GM18870 (cell line): Measurements from ENCODE around the gene CAPN11.
"Not testable (repeated sequence)": the region's sequence is repeated elsewhere in the genome, so short reads cannot be mapped to it uniquely, and the experiment has no call there.

Experiments
- ATAC-seq: cut with Tn5 transposase; IDR thresholded peaks from one replicate; pipeline ENCODE4 v1.9.1; 2021; ENCODE audit warnings: moderate library complexity; ENCODE audit not compliant: unreplicated experiment

Gene CAPN11

DNA sequence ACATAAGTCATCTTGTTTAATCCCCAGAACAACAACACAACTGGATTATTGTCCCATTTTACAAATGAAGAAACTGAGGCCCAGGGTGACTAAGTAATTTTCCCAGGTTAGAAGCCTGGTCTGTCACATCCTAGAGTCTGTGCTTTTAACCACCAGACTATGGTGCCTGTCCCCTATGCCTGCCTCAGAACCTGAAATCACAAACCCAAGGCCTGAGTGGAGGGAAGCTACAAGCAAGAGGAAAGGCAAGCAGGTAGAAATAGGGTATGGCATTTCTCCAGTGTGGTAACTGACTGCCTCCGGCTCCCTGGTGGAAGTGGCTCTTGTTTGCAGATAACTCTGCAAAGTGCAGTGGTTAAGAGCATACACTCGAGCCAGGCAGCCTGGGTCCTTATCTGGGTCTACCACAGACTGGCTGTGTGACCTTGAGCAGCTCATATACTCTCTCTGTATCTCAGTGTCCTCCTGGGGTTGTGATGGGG, 28.7 kb upstream of the CAPN11 start:
- no peak for ATAC-seq

DNA sequence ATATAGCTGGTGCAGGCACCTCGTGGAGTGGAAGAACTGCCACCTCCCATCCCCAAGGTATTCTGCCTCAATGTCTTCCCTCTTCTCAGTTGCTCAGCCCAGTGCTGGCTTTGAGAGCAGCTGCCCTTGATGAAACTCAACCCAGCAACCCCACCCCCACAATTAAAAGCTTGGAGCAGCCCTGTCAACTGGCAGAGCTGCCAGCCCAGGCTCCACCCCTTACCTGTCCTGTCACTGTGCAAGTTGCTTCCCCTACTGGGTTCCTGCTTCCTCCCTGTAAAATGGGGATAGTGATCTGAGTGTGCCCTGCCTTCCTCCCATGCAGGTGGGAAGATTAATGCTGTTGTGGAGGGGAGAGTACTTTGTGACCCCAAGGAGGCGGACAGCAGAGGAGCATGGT, 26.7 kb upstream of the CAPN11 start:
- ATAC-seq, result no peak

DNA sequence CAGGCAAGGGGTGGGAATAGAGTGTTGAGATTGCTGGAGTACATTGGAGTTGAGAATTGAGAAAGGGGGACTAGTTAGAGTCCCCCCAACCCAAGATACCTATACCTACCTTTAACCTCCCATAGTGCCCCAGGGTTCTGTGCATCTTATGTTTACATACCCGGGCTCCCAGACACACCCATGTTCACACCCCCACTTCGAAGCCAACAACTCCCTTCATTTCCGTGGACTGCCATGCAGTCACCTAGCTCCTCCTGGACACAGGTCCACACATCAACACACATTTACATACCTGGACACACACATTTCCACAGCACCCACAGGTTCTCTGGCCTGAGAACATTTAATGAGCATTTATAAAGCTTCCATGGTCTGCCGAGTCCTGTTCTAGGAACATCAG, 26.1 kb upstream of the CAPN11 start:
- ATAC-seq, result no peak

DNA sequence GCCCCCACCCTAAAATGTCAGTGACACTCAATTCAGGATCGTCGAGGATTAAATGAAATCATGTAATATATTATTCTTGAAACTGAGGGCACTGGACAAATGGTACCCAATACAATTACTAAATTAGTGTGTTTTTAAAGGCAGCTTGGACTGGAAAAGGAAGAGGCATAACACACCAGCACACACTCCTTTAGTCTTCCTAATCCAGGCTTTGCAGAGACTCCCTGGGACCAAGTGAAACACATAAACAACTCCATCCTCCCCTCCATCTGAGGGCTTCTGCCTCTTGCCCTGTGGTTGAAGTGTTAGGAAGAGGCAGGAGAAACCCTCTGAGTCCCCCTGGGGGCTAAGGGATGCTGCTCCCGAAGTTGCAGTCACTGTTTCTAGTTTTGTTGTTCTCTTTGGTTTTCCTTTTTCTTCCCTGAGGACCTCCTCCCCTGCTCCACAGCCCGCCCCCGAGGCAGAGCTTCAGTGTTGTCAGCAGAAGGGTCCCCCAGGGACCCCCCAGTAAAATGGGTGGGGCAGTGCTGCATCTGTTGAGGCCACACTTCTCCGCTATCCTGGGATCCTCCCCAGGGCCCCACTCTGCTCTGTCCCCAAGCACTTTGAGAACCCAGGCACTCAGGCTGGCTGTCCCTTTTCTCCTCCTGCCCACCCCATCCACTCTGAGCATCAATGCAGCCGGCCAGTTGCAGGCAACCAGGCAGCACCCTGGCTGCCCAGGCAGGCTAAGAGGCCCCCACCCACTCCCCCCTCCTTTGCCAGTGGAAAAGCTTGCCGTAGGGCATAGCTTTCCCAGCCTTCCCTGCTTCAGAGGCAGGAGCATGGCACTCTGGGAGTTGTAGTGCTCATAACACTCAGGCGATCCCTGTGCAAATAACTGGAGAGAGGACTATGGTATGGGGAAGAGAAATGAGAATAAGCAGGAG, 25.4 kb upstream of the CAPN11 start:
- ATAC-seq, result no peak

DNA sequence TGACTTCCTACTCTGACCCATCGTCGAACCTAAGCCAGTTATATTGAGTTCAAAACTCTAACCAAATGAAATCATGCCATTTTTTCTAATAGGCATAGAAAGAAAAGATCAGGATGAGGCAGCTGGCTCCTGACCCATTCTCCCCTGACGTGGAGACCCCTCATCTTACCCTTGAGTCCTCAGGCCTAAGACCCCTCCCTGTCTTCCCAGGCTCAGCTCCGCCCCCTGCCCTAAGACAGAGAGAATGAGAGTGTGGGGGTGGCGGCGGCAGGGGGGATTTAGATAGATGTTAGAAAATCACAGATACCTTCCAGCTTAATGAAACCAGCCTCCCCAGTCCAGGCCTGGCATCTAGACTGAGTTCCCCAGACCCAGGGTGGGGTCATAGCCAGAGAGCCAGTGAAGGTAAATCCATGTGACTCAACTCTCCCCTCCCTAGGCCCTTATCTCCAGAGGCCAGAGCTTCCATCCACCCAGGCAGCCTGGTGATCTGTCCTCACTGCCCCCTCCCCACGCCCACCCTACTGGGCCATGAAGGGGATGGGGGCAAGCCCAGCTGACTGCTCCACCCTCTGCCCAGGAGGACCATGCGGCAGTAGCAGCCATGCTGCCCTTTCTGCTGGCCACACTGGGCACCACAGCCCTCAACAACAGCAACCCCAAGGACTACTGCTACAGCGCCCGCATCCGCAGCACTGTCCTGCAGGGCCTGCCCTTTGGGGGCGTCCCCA, 24.5 kb upstream of the CAPN11 start:
- ATAC-seq, result no peak

DNA sequence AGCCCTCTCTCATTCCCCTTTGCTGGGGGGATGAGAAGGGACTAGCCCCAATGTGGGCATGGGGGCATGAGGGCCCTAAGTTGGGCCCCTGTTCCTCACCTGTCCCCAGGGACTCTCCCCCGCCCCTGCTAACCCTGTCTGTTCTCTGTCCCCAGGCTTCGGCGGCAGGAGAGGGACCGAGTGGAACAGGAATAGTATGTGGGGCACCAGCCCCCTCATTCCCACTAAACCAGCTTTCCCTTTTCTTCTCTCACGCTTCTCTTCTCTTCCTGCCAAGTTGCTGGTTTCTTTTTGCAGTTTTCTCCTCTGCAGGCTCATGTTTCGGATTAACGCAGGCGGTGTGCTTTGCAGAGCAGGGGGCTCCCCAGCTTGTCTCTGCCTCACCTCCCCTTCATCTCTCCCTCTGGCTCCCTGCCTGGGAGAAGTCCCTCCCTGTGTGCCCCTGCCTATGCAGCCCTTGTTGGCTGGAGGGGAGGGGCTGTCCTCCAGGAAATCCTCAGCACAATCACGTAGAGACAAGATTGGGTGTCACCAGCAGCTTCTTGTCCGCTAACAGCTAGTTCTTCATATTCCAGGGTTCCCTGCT, 23.4 kb upstream of the CAPN11 start:
- ATAC-seq, result no peak

DNA sequence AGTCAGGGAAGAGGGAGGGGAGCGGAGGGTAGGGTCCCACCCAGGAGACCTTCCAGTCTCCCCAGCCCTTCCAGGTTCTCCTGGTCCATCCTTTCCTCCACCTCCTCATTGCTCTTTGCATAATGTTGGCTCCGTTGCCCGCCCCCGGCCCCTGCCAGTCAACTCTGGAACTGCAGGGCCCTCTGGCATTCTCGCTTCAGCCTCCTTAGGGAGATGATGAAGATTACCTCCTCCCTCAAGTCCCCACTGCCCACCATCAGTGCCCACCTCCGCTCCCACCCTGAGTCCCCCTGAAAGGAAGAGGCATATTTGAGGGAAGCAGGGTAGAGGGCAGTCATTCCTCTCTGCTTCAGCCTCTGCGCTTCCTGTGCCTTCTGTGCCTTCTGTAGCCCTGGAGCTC, 22.7 kb upstream of the CAPN11 start:
- no peak for ATAC-seq

DNA sequence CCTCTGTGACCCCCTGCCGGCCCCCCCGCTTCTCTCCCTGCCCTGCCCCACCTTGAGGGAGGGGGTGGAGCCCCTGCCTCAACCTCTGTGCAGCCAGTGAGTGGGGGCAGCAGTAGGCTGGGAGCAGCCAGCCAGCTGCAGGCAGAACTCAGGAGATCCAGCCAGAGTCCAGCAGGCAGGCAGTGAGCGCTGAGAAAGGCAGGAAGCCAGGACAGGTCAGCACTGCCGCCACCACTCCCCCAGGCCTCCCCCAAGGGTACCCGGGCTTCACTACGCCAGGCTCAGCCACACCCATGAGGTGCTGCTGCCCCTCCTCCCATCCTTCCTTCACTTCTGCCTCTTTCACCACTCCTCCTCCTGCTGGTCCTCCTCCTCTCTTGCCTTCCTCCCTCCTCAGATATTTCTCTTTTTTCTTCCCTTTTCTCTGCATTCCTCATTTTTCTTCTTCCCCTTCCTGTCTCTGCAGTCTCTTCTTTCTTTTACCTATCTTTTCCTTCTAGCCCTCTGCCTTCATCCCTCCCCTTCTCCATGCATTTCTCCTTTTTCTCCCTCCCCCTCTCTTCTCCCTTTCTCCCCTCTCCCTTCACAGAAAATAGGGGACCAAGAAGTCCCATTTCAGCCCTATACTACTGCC, 19.8 kb upstream of the CAPN11 start:
- no peak for ATAC-seq

DNA sequence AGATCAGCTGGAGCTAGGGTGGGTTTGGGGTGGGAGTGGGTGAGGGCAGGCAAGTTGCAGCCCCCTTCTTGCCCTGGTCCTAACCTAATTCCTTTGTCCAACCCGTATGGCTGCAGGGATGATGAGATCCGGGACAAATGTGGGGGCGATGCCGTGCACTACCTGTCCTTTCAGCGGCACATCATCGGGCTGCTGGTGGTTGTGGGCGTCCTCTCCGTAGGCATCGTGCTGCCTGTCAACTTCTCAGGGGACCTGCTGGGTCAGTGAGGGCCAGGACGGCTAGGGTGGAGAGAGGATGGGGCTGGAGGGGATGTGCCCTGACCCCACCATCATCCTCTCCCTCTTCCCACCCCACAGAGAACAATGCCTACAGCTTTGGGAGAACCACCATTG, 19.3 kb upstream of the CAPN11 start:
- ATAC-seq, result no peak

DNA sequence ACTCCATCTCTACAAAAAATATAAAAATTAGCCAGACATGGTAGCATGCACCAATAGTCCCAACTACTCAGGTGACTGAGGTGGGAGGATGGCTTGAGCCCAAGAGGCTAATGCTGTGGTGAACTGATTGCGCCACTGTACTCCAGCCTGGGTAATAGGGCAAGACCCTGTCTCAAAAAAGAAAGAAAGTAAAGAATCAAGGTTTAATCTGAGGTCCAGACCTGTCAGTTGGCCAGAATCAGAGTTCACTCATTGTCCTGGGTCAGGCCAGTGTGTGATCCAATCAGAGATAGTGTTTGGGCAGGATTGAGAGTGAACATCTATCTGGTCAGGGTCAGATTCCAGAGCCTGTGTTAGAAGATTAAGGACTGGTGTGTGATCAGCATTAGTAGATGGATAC, 15.8 kb upstream of the CAPN11 start:
- ATAC-seq, result no peak

DNA sequence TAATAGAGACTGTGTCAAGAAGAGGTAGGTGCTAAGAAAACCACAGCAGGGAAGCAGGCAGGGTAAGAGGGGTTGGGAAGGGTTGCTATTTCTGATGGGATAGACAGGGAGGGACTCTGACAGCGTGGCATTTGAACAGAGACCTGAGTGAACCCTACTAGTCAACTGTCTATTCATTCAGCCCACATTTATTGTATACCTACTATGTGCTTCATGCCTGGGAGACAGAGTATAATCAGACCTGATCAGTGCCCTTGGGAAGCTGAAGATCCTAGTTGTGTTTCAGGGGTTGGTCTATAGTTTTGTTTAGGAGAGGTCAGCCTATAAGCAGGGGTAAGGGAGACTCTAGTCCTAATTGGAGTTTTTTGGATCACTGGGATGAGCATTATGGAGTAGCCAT, 14.9 kb upstream of the CAPN11 start:
- ATAC-seq, result no peak

DNA sequence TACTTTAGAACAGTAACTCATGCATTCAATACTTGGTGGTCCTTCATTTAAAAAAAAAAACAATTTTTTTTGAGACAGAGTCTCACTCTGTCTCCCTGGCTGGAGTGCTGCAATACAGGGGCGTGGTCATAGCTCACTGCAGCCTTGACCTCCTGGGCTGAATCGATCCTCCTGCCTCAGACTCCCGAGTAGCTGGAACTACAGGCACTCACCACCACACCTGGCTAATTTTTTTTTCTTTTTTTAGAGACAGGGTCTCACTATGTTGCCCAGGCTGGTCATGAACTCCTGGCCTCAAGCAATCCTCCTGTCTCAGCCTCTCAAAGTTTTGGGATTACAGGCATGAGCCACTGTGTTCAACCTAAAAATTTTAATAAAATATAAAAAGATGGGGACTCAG, 14.1 kb upstream of the CAPN11 start:
- ATAC-seq, result not testable (repeated sequence)

DNA sequence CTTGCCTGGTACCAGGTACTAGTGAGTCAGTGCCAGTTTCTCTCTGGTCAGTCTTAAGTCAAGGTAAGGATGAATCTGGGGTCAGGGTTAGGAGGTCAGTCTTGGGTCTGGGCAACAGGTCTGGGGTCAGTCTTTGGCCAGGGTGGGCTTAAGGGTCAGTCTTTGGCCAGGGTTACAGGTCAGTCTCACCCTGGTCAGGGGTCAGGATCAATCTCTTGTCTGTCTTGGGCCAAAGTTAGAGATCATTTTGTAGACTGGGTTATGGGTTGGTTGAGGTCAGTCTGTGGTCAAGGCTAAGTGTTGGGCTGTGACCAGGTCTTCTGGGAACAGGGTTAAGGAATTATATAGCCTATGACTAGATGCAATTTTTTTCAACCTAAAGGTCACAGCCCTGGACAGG, 12.8 kb upstream of the CAPN11 start:
- no peak for ATAC-seq

DNA sequence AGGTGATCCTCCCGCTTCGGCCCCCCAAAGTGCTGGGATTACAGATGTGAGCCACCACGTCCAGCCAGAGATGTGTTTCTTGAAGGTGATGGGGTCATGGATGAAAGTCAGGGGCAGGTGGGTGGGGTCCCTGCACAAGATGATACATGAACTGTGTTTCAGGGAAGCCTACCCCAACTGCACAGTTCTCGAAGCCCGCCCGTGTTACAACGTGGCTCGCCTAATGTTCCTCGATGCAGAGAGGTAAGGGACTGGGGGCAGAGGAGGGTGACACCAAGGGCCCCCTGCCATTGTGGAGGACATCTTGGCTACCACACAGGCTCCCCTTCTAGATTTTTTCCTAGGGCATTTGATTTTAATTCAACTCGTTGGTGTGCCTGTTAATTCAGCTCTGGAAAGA, 11.9 kb upstream of the CAPN11 start:
- no peak for ATAC-seq

DNA sequence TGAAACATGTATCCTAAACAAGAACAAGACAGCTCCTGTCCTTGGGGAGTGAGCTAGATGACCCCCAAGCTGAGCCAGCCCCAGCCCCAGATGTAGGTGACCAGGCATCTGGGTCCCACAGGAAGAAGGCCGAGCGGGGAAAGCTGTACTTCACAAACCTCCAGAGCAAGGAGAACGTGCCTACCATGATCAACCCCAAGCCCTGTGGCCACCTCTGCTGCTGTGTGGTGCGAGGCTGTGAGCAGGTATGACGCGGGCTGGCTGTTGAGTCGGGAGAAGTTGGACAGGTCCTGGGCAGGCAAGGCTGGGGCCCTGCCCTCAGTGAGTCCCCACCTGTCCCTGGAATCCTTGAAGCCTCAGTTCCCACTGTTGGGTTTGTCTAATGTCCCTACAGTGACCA, 11.4 kb upstream of the CAPN11 start:
- no peak for ATAC-seq

DNA sequence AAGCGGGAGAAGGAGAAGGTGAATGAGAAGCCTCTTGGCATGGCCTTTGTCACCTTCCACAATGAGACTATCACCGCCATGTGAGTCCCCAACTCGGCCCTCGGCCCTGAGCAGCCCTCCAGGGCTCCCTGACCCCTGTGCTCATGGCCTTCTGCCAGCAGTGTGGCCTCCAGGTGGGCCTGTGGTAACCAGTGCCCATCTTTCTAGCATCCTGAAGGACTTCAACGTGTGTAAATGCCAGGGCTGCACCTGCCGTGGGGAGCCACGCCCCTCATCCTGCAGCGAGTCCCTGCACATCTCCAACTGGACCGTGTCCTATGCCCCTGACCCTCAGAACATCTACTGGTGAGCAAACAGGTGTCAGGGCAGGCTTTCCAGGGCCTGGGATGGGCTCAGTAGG, 10.3 kb upstream of the CAPN11 start:
- ATAC-seq, result no peak

DNA sequence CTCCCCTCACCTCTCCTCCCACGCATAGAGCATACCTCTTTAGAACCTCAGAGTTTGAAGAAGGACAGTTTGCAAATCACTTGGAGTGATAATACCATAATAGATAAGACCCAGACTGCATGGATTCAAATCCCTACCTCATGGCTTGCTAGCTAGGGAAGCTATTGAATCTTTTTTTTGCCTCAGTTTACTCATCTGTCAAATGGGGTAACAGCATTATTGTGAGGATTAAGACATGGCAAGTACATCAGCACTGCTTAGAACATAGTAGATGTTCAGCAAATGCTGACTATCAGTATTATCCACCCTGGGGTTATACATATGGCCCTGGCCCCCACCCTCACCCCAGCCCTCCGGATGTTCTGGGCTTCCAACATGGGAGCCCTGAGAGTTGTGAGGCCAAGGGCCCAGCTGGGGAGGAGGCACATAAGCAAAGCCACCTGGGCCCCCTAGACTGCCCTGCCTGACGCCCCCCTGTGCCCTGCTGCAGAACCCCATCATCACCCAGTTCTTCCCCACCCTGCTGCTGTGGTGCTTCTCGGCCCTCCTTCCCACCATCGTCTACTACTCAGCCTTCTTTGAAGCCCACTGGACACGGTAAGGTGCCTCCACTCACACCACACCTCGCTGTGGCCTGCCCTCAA, 9.1 kb upstream of the CAPN11 start:
- ATAC-seq, result no peak

DNA sequence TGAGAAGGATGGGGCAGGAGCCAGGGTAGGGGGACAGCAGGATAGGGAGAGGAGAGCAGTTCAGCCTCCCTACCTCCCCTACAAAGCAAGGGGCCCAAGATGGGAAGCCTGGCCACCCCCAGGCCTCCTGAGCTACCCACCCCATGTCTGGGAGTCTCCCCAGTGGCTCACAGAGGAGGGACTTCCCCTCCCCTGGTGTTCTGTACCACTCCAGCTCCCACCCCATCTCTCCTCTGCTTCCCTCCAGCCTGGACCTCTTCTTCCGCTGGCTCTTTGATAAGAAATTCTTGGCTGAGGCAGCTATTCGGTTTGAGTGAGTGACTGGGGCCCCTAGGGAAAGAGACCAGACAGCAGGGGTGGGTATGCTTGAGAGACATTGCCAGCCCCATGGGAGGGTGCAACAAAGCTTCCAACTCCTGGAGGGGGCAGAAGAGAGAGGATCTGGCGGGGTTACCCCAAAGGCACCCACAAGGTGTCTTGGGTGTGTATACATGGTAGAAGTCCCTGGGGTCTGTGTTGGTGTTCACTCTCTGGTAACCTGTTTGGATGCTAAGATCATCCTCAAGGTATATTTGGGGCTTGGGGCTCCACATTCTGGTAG, 8.2 kb upstream of the CAPN11 start:
- no peak for ATAC-seq

DNA sequence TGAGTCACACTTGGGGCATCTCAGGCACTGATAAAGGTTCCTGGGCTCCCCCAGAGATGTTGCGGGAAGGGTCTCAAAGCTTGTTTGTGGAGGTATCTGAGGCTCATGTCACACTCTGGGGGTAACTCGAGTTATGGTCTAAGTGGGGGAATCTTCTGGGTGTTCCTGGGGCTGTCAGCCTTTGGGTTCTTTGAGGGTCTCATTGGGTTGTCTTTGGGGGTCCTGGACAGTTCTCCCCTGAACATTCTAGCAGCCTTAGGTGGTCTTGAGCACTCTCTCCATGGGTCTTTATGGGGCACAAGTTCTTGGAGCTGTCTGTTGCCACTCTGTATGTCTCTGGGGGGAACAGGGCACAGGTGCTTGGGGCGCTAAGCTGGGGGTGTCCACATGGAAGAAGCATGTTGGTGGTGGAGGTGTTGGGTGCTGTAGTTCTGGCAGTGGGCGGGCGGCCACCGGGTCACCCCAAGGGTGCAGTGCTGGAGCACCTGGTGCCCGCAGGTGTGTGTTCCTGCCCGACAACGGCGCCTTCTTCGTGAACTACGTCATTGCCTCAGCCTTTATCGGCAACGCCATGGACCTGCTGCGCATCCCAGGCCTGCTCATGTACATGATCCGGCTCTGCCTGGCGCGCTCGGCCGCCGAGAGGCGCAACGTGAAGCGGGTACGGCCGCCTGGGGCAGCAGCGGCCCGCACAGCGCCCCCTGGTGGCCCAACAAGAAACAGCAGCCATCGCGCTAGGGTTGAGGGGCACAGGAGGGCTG, 7.1 kb upstream of the CAPN11 start:
- no peak for ATAC-seq

DNA sequence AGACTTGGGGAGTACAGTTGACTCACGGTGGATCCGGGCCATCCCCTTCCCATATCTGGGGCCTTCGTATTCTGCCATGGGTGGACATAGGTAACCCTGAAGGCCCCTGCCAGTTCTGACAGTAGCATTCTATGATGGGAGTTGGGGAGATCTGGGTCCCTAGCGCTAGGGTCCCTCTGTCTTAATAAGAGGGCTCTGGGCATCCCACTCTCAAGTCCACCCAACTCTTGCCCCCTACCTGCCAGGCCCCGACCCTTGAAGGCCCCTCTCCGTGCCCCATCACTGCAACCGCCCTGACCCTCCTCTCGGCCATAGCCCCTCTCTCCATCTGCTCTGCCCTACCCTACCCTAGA, 6.5 kb upstream of the CAPN11 start:
- ATAC-seq, result no peak
